ENCODE data around the gene CUBN.

DNA sequence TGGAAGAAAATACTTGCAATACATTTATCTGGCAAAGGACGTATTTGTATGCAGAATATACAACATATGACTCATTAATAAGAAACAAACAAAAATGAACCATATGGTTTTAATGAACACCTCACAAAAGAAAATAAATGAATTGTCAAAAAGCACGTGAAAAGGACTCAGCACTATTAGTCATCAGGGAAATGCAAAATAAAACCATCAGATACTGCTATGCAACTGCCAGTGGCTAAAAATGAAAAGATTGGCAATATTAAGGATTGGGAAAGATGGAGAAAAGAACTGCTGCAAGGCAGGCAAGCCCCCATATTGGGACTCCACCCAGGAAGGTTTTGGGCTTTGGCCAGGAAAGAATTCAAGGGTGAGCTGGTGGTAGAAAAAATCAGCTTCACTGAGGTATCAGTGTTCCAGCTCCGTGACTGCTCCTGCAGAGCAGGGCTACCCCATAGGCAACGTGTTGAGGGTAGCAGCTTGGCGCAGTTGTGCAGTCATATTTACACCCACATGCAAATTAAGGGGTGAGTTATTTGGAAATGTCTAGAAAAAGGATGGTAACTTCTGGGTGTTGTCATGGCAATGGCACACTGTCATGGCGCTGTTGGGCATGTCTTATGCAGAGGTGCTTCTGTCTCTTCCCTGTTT is 72.7 kb downstream of the CUBN start:
- TF ChIP-seq, protein P1, sequence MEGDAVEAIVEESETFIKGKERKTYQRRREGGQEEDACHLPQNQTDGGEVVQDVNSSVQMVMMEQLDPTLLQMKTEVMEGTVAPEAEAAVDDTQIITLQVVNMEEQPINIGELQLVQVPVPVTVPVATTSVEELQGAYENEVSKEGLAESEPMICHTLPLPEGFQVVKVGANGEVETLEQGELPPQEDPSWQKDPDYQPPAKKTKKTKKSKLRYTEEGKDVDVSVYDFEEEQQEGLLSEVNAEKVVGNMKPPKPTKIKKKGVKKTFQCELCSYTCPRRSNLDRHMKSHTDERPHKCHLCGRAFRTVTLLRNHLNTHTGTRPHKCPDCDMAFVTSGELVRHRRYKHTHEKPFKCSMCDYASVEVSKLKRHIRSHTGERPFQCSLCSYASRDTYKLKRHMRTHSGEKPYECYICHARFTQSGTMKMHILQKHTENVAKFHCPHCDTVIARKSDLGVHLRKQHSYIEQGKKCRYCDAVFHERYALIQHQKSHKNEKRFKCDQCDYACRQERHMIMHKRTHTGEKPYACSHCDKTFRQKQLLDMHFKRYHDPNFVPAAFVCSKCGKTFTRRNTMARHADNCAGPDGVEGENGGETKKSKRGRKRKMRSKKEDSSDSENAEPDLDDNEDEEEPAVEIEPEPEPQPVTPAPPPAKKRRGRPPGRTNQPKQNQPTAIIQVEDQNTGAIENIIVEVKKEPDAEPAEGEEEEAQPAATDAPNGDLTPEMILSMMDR (IDR thresholded peaks at IDR 0.05): no peak
- no peak for TF ChIP-seq POLR2A (IDR thresholded peaks at IDR 0.05)
